ENCODE results near the gene SFTPB.

Gene SFTPB

DNA sequence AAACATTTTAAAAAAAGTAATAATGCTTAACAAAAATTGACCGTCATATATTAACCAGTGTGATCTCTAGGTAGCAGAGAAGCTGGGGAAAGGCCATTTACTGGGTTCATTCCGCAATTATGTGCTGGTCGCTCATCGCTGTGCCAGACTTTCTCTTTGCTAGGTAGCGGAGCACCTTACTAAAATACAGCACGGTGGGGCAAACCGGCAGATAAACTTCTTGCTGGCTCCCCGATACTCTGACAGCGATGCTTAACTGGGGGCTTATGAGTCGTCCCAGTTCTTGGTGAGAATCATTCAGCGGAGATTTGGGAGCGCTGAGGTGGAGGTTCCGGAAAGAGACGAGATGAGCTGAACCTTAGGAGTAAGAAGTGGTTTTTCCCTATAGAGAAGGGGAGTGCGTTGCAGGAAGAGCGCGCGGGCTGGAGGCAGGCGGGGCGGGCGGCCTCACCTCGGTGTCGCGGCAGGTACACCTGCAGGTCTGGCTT lies 56.7 kb downstream of the SFTPB start:
- H3K9me3 ChIP-seq (ENCODE audit: insufficient read depth, low read length, severe bottlenecking), result no peaks in the 10 kb centered on the region
- no peak for TF ChIP-seq CTCF (IDR thresholded peaks at IDR 0.05; ENCODE audit: borderline replicate concordance, extremely low read depth, low read length, poor library complexity, severe bottlenecking)
- no peak for TF ChIP-seq EZH2 (IDR thresholded peaks at IDR 0.05; ENCODE audit: borderline replicate concordance, low read depth, low read length, severe bottlenecking)
- H4K20me1 ChIP-seq (ENCODE audit: insufficient read depth, low read length), result peaks cover 9% of the 10 kb centered on the region; the same call in 1 of the 2 replicates
- H3K4me3 ChIP-seq (ENCODE audit: low read depth in 1 of 2, low read length in 2 of 2), result peak overlapping the region; percentile 66 to 91
- peak overlapping the region; percentile 96 for H3K27ac ChIP-seq (ENCODE audit: low read length)
- peaks cover 33% of the 10 kb centered on the region for H3K4me1 ChIP-seq (ENCODE audit: insufficient read depth, low read length)
- peak overlapping the region; percentile 79 for H3K9ac ChIP-seq (ENCODE audit: low read depth, low read length)
- peak overlapping the region; percentile 87 for H3K4me2 ChIP-seq (ENCODE audit: insufficient read depth, low read length)
- DNase-seq (no peak), ATAC-seq (ENCODE audit: insufficient read depth, low read depth) (peak; percentile 1; the same call in 1 of the 3 replicates)
- peaks cover 38% of the 10 kb centered on the region for H3K79me2 ChIP-seq (ENCODE audit: insufficient read depth, low read length)
- H2AFZ ChIP-seq (ENCODE audit: low read depth, low read length), result peak overlapping the region; percentile 98
- H3K36me3 ChIP-seq (ENCODE audit: insufficient read depth, low read length), result peaks cover 33% of the 10 kb centered on the region
- H3K27me3 ChIP-seq (ENCODE audit: insufficient read depth, low read length, poor library complexity), result no peaks in the 10 kb centered on the region

Measured in DND-41 (cell line).